ENCODE measurements around the gene ZNF554.
"Not testable (repeated sequence)": the region's sequence is repeated elsewhere in the genome, so short reads cannot be mapped to it uniquely, and the experiment has no call there.

Gene ZNF554

GRCh38 chr19:2872175-2872574, 52.5 kb downstream of the ZNF554 start:
- not testable (repeated sequence) for FAIRE-seq

- FAIRE-seq, result no peak
Measured at GRCh38 chr19:2877398-2878331, 58.0 kb downstream of the ZNF554 start.

GRCh38 chr19:2883686-2884439, 64.2 kb downstream of the ZNF554 start:
- no peak for FAIRE-seq

- no peak for FAIRE-seq
Measured at GRCh38 chr19:2885736-2886135, 66.1 kb downstream of the ZNF554 start.

All from islet of Langerhans (tissue), 1 donor.